ENCODE data around the gene HRH2. TPM values are rescaled to one million over a fixed set of nuclear protein-coding genes. Genes with fewer than 3 reads are reported as not detected.

Gene HRH2
- total RNA-seq, 1 experiment from 2014 or later, result 9.3 TPM

- Mint-ChIP-seq H3K4me1 (peaks cover 28% of the 10 kb centered on the region), H3K27ac (peak overlapping the region; percentile 51), H3K9me3 (no peaks in the 10 kb centered on the region), H3K4me3 (no peak overlapping the region), H3K27me3 (ENCODE audit: low read depth) (no peaks in the 10 kb centered on the region), H3K36me3 (no peaks in the 10 kb centered on the region)
- CTCF ChIA-PET, result interaction anchor here (0.6 to 6.9 kb wide), 11 partner anchors 8 to 162 kb away, joined by 3 to 84 read pairs (median 4); no protein-coding TSS in a partner anchor
- POLR2A ChIA-PET, result no interaction called here
- ATAC-seq (peak; percentile 79), DNase-seq (ENCODE audit: low spot score) (peak; percentile 84)
- TF ChIP-seq TEAD1 (CRISPR knock-in tag; IDR thresholded peaks at IDR 0.05) (peak; percentile 53; the same call in 1 of the 2 replicates), MAX (CRISPR knock-in tag; IDR thresholded peaks at IDR 0.05) (peak; percentile 54; the same call in 1 of the 2 replicates), ZNF121 (CRISPR knock-in tag; IDR thresholded peaks at IDR 0.05) (no peak), ATF6 (CRISPR knock-in tag; IDR thresholded peaks at IDR 0.05) (no peak), CREB1 (CRISPR knock-in tag; IDR thresholded peaks at IDR 0.05) (0 out of 2 replicates have a peak, but pooled peaks have one; percentile 25), ETV6 (CRISPR knock-in tag; IDR thresholded peaks at IDR 0.05) (peak; percentile 63; the same call in 1 of the 2 replicates), NFATC4 (CRISPR knock-in tag; IDR thresholded peaks at IDR 0.05) (peak; percentile 35; the same call in 1 of the 2 replicates), ZNF281 (CRISPR knock-in tag; IDR thresholded peaks at IDR 0.05) (peak; percentile 97), NFYB (CRISPR knock-in tag; conservative IDR thresholded peaks at IDR 0.05; ENCODE audit: low read depth) (no peak), SMAD4 (CRISPR knock-in tag; IDR thresholded peaks at IDR 0.05) (no peak), CTCF (IDR thresholded peaks at IDR 0.05) (peak; percentile 68; the same call in 1 of the 2 replicates), E2F1 (CRISPR knock-in tag; IDR thresholded peaks at IDR 0.05) (no peak), MXD4 (CRISPR knock-in tag; IDR thresholded peaks at IDR 0.05; ENCODE audit: borderline replicate concordance) (no peak), IRF2 (CRISPR knock-in tag; IDR thresholded peaks at IDR 0.05; ENCODE audit: borderline replicate concordance, low read depth) (no peak), KAT7 (CRISPR knock-in tag; IDR thresholded peaks at IDR 0.05; ENCODE audit: borderline replicate concordance) (no peak), ZNF232 (CRISPR knock-in tag; IDR thresholded peaks at IDR 0.05) (no peak)
- TF ChIP-seq, protein P1, sequence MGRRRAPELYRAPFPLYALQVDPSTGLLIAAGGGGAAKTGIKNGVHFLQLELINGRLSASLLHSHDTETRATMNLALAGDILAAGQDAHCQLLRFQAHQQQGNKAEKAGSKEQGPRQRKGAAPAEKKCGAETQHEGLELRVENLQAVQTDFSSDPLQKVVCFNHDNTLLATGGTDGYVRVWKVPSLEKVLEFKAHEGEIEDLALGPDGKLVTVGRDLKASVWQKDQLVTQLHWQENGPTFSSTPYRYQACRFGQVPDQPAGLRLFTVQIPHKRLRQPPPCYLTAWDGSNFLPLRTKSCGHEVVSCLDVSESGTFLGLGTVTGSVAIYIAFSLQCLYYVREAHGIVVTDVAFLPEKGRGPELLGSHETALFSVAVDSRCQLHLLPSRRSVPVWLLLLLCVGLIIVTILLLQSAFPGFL (CRISPR knock-in tag; IDR thresholded peaks at IDR 0.05; ENCODE audit: borderline replicate concordance), result no peak
Observed at GRCh38 chr5:175696139-175696854, 38.4 kb downstream of the HRH2 start.

All from WTC11 (cell line).